Skeletal muscle tissue (tissue), 4 donors: ENCODE measurements around the gene TULP4. TPM values are rescaled to one million over a fixed set of nuclear protein-coding genes. Genes with fewer than 3 reads are reported as not detected.

Experiments used
- H3K27ac ChIP-seq: one replicate; pipeline ENCODE4 v1.7.0; 2013; ENCODE audit warnings: mild to moderate bottlenecking, low read depth, low read length, inconsistent platforms
- H3K27me3 ChIP-seq, 3 donors: one replicate each; pipeline ENCODE4 v1.7.0; 2013; ENCODE audit warnings: low read length in 3 of 3; ENCODE audit not compliant: control insufficient read depth in 3 of 3, insufficient read depth in 3 of 3
- H3K36me3 ChIP-seq, 3 donors: one replicate each; pipeline ENCODE4 v1.7.0; 2013; ENCODE audit warnings: low read length in 3 of 3; ENCODE audit not compliant: control insufficient read depth in 3 of 3, insufficient read depth in 3 of 3
- H3K4me1 ChIP-seq, 3 donors: one replicate each; pipeline ENCODE4 v1.7.0; 2013; ENCODE audit warnings: low read length in 3 of 3, mild to moderate bottlenecking in 3 of 3; ENCODE audit not compliant: control insufficient read depth in 3 of 3, insufficient read depth in 3 of 3
- H3K4me3 ChIP-seq, 3 donors: one replicate each; pipeline ENCODE4 v1.7.0; 2013; ENCODE audit warnings: low read length in 3 of 3
- H3K9ac ChIP-seq, 3 donors: one replicate each; pipeline ENCODE4 v1.7.0; 2013; ENCODE audit warnings: low read length in 3 of 3, mild to moderate bottlenecking in 3 of 3, moderate library complexity in 2 of 3, low read depth in 1 of 3
- H3K9me3 ChIP-seq, 3 donors: one replicate each; pipeline ENCODE4 v1.7.0; 2013; ENCODE audit warnings: low read length in 3 of 3; ENCODE audit not compliant: control insufficient read depth in 3 of 3
- total RNA-seq: library from RNA; depleted of rRNA; stranded (reverse); fragments of >200 nt; gene quantifications from one replicate; pipeline ENCODE4 v1.2.3, GENCODE V29; 2014
- donor health status: Osteomylitis.

The TULP4 gene
- total RNA-seq, 1 donor from 2014 or later = 634 TPM

GRCh38 chr6:158356586-158357546 is 44.6 kb downstream of the TULP4 start:
- no peak overlapping the region for H3K4me3 ChIP-seq
- peaks cover 15 to 20% (median 15%) of the 10 kb centered on the region in 3 donors for H3K4me1 ChIP-seq
- no peak overlapping the region for H3K27ac ChIP-seq
- H3K9ac ChIP-seq = no peak overlapping the region
- no peaks in the 10 kb centered on the region for H3K27me3 ChIP-seq
- H3K9me3 ChIP-seq = no peaks in the 10 kb centered on the region
- no peaks in the 10 kb centered on the region for H3K36me3 ChIP-seq

DNA sequence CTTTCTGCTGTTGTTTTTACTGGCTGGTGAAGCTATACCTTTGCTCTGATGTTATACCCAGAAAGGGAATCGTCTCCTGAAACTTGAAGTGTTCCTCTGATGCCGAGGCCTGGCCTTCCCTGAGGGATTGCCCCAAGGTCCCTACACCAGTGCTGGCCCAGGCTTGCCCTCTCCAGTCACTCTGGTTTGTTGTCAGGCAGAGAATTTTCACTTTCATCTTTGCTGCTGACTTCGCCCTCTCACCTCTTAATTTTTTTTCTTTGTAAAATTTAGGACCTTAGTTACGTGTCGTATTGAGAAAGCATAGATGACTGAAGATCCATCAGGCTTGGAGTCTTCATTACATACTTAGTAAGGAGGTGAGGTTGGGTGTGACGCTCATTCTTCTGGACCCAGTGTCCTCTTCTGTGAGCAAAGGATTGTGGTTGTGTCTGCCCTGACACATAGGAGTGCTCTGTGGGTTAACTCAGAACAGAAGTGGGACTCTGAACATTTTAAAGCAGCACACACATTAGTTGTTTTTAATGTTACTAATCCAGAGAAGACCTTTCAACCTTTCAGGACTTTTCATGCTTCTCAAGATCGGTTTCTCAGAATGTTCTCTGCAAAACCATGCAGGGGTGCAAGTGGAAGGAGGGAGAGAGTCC is 45.4 kb downstream of the TULP4 start:
- peaks cover 15 to 25% (median 20%) of the 10 kb centered on the region in 3 donors for H3K4me1 ChIP-seq
- no peak overlapping the region for H3K4me3 ChIP-seq
- H3K27ac ChIP-seq = no peak overlapping the region
- H3K27me3 ChIP-seq = no peaks in the 10 kb centered on the region
- H3K9me3 ChIP-seq = no peaks in the 10 kb centered on the region
- no peaks in the 10 kb centered on the region for H3K36me3 ChIP-seq
- no peak overlapping the region for H3K9ac ChIP-seq

DNA sequence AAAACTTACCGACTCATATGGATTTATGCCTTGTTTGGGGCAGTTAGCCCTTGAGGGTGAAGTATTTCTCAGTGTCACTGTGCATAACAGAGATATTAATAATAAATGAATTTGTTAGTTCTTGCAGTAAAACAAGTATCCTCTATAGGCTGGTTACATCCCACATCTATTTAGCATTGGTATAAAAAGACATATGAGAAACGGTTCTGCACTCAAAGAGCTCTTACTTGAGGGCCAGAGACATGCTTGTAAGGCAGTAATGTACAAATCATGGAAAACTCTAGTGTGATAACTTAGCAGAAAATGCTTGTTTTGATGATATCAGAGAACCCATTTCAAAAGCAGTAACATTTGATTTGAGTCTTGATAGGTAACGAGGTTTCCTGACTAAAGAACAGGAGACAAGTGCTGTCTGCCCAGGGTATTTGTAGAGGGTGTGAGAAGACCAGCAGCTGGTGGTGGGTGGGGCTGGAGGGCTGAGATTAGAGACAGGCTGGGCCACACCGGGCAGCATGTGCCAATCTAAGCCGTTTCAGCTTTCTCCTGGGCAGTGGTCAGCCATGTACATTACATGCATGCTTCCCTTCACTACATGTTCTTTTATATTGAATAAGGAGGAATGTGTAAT is 46.3 kb downstream of the TULP4 start:
- Histone ChIP-seq H3K36me3 (no peaks in the 10 kb centered on the region), H3K9ac (no peak overlapping the region), H3K4me1 (peaks cover 15 to 25% (median 20%) of the 10 kb centered on the region in 3 donors), H3K4me3 (no peak overlapping the region), H3K9me3 (no peaks in the 10 kb centered on the region), H3K27me3 (no peaks in the 10 kb centered on the region), H3K27ac (no peak overlapping the region)

- H3K4me3 ChIP-seq = no peak overlapping the region
- H3K9ac ChIP-seq = no peak overlapping the region
- peaks cover 15 to 25% (median 20%) of the 10 kb centered on the region in 3 donors for H3K4me1 ChIP-seq
- H3K27ac ChIP-seq = peak overlapping the region; percentile 69
- no peaks in the 10 kb centered on the region for H3K9me3 ChIP-seq
- H3K27me3 ChIP-seq = no peaks in the 10 kb centered on the region
- H3K36me3 ChIP-seq = no peaks in the 10 kb centered on the region
Measured at GRCh38 chr6:158361068-158361467, 48.8 kb downstream of the TULP4 start.

GRCh38 chr6:158361961-158362669 is 49.9 kb downstream of the TULP4 start:
- Histone ChIP-seq H3K27me3 (no peaks in the 10 kb centered on the region), H3K4me1 (peaks cover 15 to 25% (median 23%) of the 10 kb centered on the region in 3 donors), H3K4me3 (no peak overlapping the region), H3K9ac (no peak overlapping the region), H3K36me3 (no peaks in the 10 kb centered on the region), H3K9me3 (no peaks in the 10 kb centered on the region), H3K27ac (peak overlapping the region; percentile 69)

GRCh38 chr6:158366363-158366762 is 54.1 kb downstream of the TULP4 start:
- Histone ChIP-seq H3K9ac (no peak overlapping the region), H3K4me3 (no peak overlapping the region), H3K36me3 (no peaks in the 10 kb centered on the region), H3K4me1 (peaks cover 0 to 13% (median 8%) of the 10 kb centered on the region in 3 donors), H3K27me3 (no peaks in the 10 kb centered on the region), H3K9me3 (no peaks in the 10 kb centered on the region), H3K27ac (no peak overlapping the region)

DNA sequence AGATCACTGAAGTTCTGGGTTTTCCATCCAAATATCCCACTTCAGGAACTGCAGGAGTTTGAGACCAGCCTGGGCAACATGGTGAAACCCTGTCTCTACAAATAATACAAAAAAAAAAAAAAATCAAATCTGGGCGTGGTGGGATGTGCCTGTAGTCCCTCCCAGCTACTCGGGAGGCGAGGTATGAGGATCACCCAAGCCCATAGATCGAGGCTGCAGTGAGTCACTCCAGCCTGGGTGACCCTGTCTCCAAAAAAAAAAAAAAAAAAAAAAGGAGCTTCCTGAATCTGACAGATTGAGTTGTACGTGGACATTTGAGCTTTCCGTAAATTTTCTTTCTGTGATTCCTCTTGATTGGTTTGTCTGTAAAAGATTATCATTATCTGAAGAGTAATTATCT is 55.6 kb downstream of the TULP4 start:
- H3K27me3 ChIP-seq = no peaks in the 10 kb centered on the region
- no peaks in the 10 kb centered on the region for H3K9me3 ChIP-seq
- no peaks in the 10 kb centered on the region for H3K36me3 ChIP-seq
- peaks cover 0 to 9% (median under 1%) of the 10 kb centered on the region in 3 donors for H3K4me1 ChIP-seq
- H3K27ac ChIP-seq = no peak overlapping the region
- H3K9ac ChIP-seq = no peak overlapping the region
- no peak overlapping the region for H3K4me3 ChIP-seq

DNA sequence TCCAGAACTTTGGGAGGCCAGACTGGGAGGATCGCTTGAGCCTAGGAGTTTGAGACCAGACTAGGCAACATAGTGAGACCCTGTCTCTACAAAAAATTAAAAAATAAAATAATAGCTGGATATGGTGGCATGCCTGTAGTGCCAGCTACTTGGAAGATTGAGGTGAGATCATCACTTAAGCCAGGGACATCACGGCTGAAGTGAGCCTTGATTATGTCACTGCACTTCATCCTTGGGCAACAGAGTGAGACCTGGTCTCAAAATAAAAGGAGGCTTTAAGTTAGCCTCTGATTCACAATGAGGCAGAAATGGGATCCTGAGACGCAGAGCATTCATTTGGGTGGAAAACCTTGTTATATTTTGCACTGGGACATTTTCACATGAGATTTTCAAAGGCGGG is 57.0 kb downstream of the TULP4 start:
- H3K36me3 ChIP-seq = no peaks in the 10 kb centered on the region
- H3K4me3 ChIP-seq = no peak overlapping the region
- no peaks in the 10 kb centered on the region for H3K9me3 ChIP-seq
- H3K27me3 ChIP-seq = no peaks in the 10 kb centered on the region
- no peak overlapping the region for H3K27ac ChIP-seq
- no peak overlapping the region for H3K9ac ChIP-seq
- H3K4me1 ChIP-seq = peaks cover 9 to 19% (median 10%) of the 10 kb centered on the region in 3 donors

DNA sequence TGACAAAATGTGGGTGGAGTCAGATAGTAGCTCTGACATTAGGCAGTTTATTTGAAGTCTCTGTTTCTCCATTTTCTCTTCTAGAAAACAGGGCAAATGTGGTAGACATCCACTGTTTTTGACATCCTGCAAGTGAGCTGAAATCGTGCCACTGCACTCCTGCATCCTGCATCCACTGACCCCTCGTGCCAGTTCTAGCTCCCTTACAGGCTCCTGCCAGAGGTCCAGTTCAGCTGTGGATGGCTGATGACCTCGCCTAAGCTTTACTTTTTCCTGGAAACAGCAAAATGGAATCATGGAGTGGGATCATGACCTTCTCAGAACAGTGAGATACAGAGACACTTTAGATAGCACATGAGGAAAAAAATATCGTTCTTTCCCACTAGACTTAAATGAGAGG is 58.5 kb downstream of the TULP4 start:
- Histone ChIP-seq H3K9ac (no peak overlapping the region), H3K27me3 (no peaks in the 10 kb centered on the region), H3K36me3 (no peaks in the 10 kb centered on the region), H3K4me1 (peaks cover 10 to 20% (median 11%) of the 10 kb centered on the region in 3 donors), H3K4me3 (no peak overlapping the region), H3K27ac (no peak overlapping the region), H3K9me3 (no peaks in the 10 kb centered on the region)
